Motor neuron (in vitro differentiated cells): ENCODE measurements around the gene MAPRE2. TPM values are rescaled to one million over a fixed set of nuclear protein-coding genes. Genes with fewer than 3 reads are reported as not detected.
A peak's percentile ranks its signal among the peaks of the same experiment; 100 is the strongest.
"Not testable (repeated sequence)": the region's sequence is repeated elsewhere in the genome, so short reads cannot be mapped to it uniquely, and the experiment has no call there.

Source experiments
- ATAC-seq, 8 experiments: fragments of 200-7000 bp; cut with Tn5 transposase; replicated peaks in 6 of 8; 2 replicates each; pipeline ENCODE4 v1.8.0; 2021; ENCODE audit warnings: mild to moderate bottlenecking in 8 of 8, moderate library complexity in 8 of 8
- H3K27ac ChIP-seq, 2 donors: fragments of 250-450 bp; sonication (Bioruptor Pico); 2 replicates each; pipeline ENCODE4 v1.9.0; 2021; ENCODE audit warnings: antibody characterized with exemption in 2 of 2, mild to moderate bottlenecking in 2 of 2, moderate library complexity in 1 of 2
- H3K4me1 ChIP-seq, 2 donors: fragments of 250-450 bp; sonication (Bioruptor Pico); replicated peaks in 1 of 2; 2 replicates each; pipeline ENCODE4 v1.6.1; 2021; ENCODE audit warnings: antibody characterized with exemption in 2 of 2, mild to moderate bottlenecking in 2 of 2, moderate library complexity in 1 of 2
- H3K4me3 ChIP-seq, 5 donors: fragments of 250-450 bp; sonication (Bioruptor Pico); 2 replicates each; pipeline ENCODE4 v1.9.0; 2021; ENCODE audit warnings: antibody characterized with exemption in 5 of 5, mild to moderate bottlenecking in 5 of 5, moderate library complexity in 4 of 5
- WGBS, 10 experiments: fragments of 450-650 bp; shearing (Covaris generic); methylation state at CpG; one replicate each; pipeline ENCODE4 v1.0.0; 2022; 5-methylcytosine and 5-hydroxymethylcytosine counted together
- in situ Hi-C, 9 experiments: fragments of 400-800 bp; cut with MboI; loops; one replicate each; pipeline ENCODE4 v1.15.0; 2021; ENCODE audit warnings: low sequenced_read_pairs in 9 of 9, low pct_unique_long_range_greater_than_20kb in 2 of 9; ENCODE audit not compliant: unreplicated experiment in 9 of 9
- total RNA-seq, 8 experiments: library from RNA; unstranded; fragments of 300-600 nt; gene quantifications; 2 replicates each; pipeline versions ENCODE4 v1.2.3 to v1.2.4, GENCODE V29; 2022

Gene MAPRE2
- total RNA-seq, 8 experiments from 2014 or later: 24.7 to 88.2 (median 67.2) TPM

GRCh38 chr18:35141077-35141476 is 99.9 kb downstream of the MAPRE2 start:
- Histone ChIP-seq H3K4me3 (no peak overlapping the region), H3K27ac (no peak overlapping the region), H3K4me1 (no peaks in the 10 kb centered on the region)
- no peak for ATAC-seq
- 89 to 100% (median 100%) methylated on average over 1 to 3 of the region's 4 CpGs; no CpG with 5 or more reads in 1 of the 10 experiments for WGBS, 10 experiments
- in situ Hi-C loops: loop anchor here in 2 of 9 experiments (10.0 to 25.0 kb wide), 2 partner anchors 129 to 136 kb away; no protein-coding TSS in a partner anchor

GRCh38 chr18:35141567-35142274 is 100.5 kb downstream of the MAPRE2 start:
- ATAC-seq: no peak
- in situ Hi-C loops: loop anchor here in 2 of 9 experiments (10.0 to 25.0 kb wide), 2 partner anchors 129 to 137 kb away; no protein-coding TSS in a partner anchor
- WGBS, 10 experiments: 71 to 100% (median 91%) methylated on average over 2 to 6 of the region's 6 CpGs

GRCh38 chr18:35142275-35142615 is 101.0 kb downstream of the MAPRE2 start:
- H3K4me3 ChIP-seq: no peak overlapping the region
- 80 to 100% (median 86%) methylated on average over 1 of the region's 1 CpG; no CpG with 5 or more reads in 7 of the 10 experiments for WGBS, 10 experiments
- in situ Hi-C loops: loop anchor here in 2 of 9 experiments (10.0 to 25.0 kb wide), 2 partner anchors 130 to 137 kb away; no protein-coding TSS in a partner anchor
- no peak for ATAC-seq
- H3K4me1 ChIP-seq: no peaks in the 10 kb centered on the region
- no peak overlapping the region for H3K27ac ChIP-seq

More at GRCh38 chr18:35141567-35142274, 100.5 kb downstream of the MAPRE2 start:
- H3K27ac ChIP-seq: no peak overlapping the region
- H3K4me1 ChIP-seq: no peaks in the 10 kb centered on the region
- H3K4me3 ChIP-seq: no peak overlapping the region

- Histone ChIP-seq H3K27ac (no peak overlapping the region), H3K4me3 (no peak overlapping the region), H3K4me1 (no peaks in the 10 kb centered on the region)
- WGBS, 10 experiments: 33 to 100% (median 57%) methylated on average over 2 to 7 of the region's 8 CpGs; no CpG with 5 or more reads in 1 of the 10 experiments
- in situ Hi-C loops: loop anchor here in 2 of 9 experiments (10.0 to 25.0 kb wide), 2 partner anchors 132 to 139 kb away; no protein-coding TSS in a partner anchor
- peak; percentile 86 to 99 (median 96) for ATAC-seq
These were observed 102.7 kb downstream of the MAPRE2 start for GRCh38 chr18:35143622-35144596.

- in situ Hi-C loops: loop anchor here in 2 of 9 experiments (10.0 to 25.0 kb wide), 2 partner anchors 132 to 140 kb away; no protein-coding TSS in a partner anchor
- WGBS, 10 experiments: 30 to 100% (median 81%) methylated on average over 1 to 4 of the region's 4 CpGs; no CpG with 5 or more reads in 2 of the 10 experiments
- Histone ChIP-seq H3K27ac (no peak overlapping the region), H3K4me3 (no peak overlapping the region), H3K4me1 (no peaks in the 10 kb centered on the region)
- no peak for ATAC-seq
These were observed 103.5 kb downstream of the MAPRE2 start for GRCh38 chr18:35144698-35145097.

- not testable (repeated sequence) for H3K4me3 ChIP-seq, H3K4me1 ChIP-seq, ATAC-seq, H3K27ac ChIP-seq
- WGBS, 10 experiments: 83 to 100% (median 100%) methylated on average over 1 to 3 of the region's 3 CpGs; no CpG with 5 or more reads in 1 of the 10 experiments
- in situ Hi-C loops: loop anchor here in 1 of 9 experiments (10.0 kb wide), 1 partner anchor 135 kb away; no protein-coding TSS in a partner anchor
These were observed 109.0 kb downstream of the MAPRE2 start for GRCh38 chr18:35150195-35150594.

GRCh38 chr18:35153609-35154272 is 112.5 kb downstream of the MAPRE2 start:
- 74 to 100% (median 88%) methylated on average over 1 to 10 of the region's 12 CpGs; no CpG with 5 or more reads in 1 of the 10 experiments for WGBS, 10 experiments
- H3K27ac ChIP-seq: no peak overlapping the region
- no peak for ATAC-seq
- in situ Hi-C loops: loop anchor here in 1 of 9 experiments (10.0 kb wide), 1 partner anchor 139 kb away; no protein-coding TSS in a partner anchor
- H3K4me3 ChIP-seq: no peak overlapping the region
- peaks cover 0 to 7% of the 10 kb centered on the region in 2 donors for H3K4me1 ChIP-seq

GRCh38 chr18:35155398-35156117 is 114.3 kb downstream of the MAPRE2 start:
- H3K4me3 ChIP-seq: no peak overlapping the region
- peak in 7 of 8 experiments; percentile 65 to 97 (median 71) for ATAC-seq
- in situ Hi-C loops: loop anchor here in 1 of 9 experiments (10.0 kb wide), 1 partner anchor 141 kb away; no protein-coding TSS in a partner anchor
- 0 to 90% (median 63%) methylated on average over 1 to 5 of the region's 8 CpGs; no CpG with 5 or more reads in 1 of the 10 experiments for WGBS, 10 experiments
- H3K4me1 ChIP-seq: peaks cover 0 to 7% of the 10 kb centered on the region in 2 donors
- H3K27ac ChIP-seq: no peak overlapping the region

- no peak overlapping the region for H3K27ac ChIP-seq
- no peak for ATAC-seq
- WGBS, 10 experiments: 17 to 100% (median 100%) methylated on average over 1 to 4 of the region's 4 CpGs; no CpG with 5 or more reads in 3 of the 10 experiments
- no peak overlapping the region for H3K4me3 ChIP-seq
- peaks cover 0 to 7% of the 10 kb centered on the region in 2 donors for H3K4me1 ChIP-seq
- in situ Hi-C loops: loop anchor here in 1 of 9 experiments (10.0 kb wide), 1 partner anchor 142 kb away; no protein-coding TSS in a partner anchor
These were observed 116.0 kb downstream of the MAPRE2 start for GRCh38 chr18:35157181-35157580.

- Histone ChIP-seq H3K4me3 (no peak overlapping the region), H3K4me1 (peaks cover 0 to 7% of the 10 kb centered on the region in 2 donors), H3K27ac (no peak overlapping the region)
- 51 to 96% (median 61%) methylated on average over 1 to 4 of the region's 5 CpGs; no CpG with 5 or more reads in 1 of the 10 experiments for WGBS, 10 experiments
- ATAC-seq: peak in 5 of 8 experiments; percentile 12 to 78 (median 43)
- in situ Hi-C loops: loop anchor here in 1 of 9 experiments (10.0 kb wide), 1 partner anchor 144 kb away; no protein-coding TSS in a partner anchor
These were observed 117.7 kb downstream of the MAPRE2 start for GRCh38 chr18:35158728-35159450.

GRCh38 chr18:35159782-35160181 is 118.6 kb downstream of the MAPRE2 start:
- in situ Hi-C loops: loop anchor here in 1 of 9 experiments (10.0 kb wide), 1 partner anchor 145 kb away; no protein-coding TSS in a partner anchor
- ATAC-seq: no peak
- 51 to 100% (median 90%) methylated on average over 1 to 3 of the region's 3 CpGs; no CpG with 5 or more reads in 3 of the 10 experiments for WGBS, 10 experiments
- Histone ChIP-seq H3K4me3 (no peak overlapping the region), H3K4me1 (peaks cover 0 to 7% of the 10 kb centered on the region in 2 donors), H3K27ac (no peak overlapping the region)
